Measurements from ENCODE around the gene REXO1. TPM values are rescaled to one million over a fixed set of nuclear protein-coding genes. Genes with fewer than 3 reads are reported as not detected.

The REXO1 gene
- total RNA-seq, 1 experiment from 2014 or later: 25.8 TPM

GRCh38 chr19:1884719-1885334 is 36.5 kb upstream of the REXO1 start:
- H3K4me1 ChIP-seq (replicated peaks; ENCODE audit: insufficient read depth): peaks cover 6% of the 10 kb centered on the region; the same call in 1 of the 2 replicates
- no peaks in the 10 kb centered on the region for H3K9me3 ChIP-seq (ENCODE audit: insufficient read depth, low read depth)
- no peaks in the 10 kb centered on the region for H3K36me3 ChIP-seq (ENCODE audit: low read depth)
- DNase-seq: no peak
- TF ChIP-seq EZH2 (IDR thresholded peaks at IDR 0.05; ENCODE audit: low read depth): no peak
- TF ChIP-seq, protein P1, sequence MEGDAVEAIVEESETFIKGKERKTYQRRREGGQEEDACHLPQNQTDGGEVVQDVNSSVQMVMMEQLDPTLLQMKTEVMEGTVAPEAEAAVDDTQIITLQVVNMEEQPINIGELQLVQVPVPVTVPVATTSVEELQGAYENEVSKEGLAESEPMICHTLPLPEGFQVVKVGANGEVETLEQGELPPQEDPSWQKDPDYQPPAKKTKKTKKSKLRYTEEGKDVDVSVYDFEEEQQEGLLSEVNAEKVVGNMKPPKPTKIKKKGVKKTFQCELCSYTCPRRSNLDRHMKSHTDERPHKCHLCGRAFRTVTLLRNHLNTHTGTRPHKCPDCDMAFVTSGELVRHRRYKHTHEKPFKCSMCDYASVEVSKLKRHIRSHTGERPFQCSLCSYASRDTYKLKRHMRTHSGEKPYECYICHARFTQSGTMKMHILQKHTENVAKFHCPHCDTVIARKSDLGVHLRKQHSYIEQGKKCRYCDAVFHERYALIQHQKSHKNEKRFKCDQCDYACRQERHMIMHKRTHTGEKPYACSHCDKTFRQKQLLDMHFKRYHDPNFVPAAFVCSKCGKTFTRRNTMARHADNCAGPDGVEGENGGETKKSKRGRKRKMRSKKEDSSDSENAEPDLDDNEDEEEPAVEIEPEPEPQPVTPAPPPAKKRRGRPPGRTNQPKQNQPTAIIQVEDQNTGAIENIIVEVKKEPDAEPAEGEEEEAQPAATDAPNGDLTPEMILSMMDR (conservative IDR thresholded peaks at IDR 0.05): no peak
- H3K27ac ChIP-seq: no peak overlapping the region
- no peaks in the 10 kb centered on the region for H3K9me2 ChIP-seq (ENCODE audit: insufficient read depth)
- POLR2A ChIA-PET (ENCODE audit: unreplicated experiment): interaction anchor here (0.6 to 0.9 kb wide), 4 partner anchors 10 to 648 kb away, joined by 3 to 16 read pairs (median 4); no protein-coding TSS in a partner anchor
- CTCF ChIA-PET: interaction anchor here (0.6 to 1.4 kb wide), 3 partner anchors 13 to 211 kb away, joined by 5 to 10 read pairs (median 8); no protein-coding TSS in a partner anchor
- no peaks in the 10 kb centered on the region for H3F3A ChIP-seq (ENCODE audit: insufficient read depth, low read depth)
- H3K79me2 ChIP-seq (ENCODE audit: low read depth): peaks cover 31% of the 10 kb centered on the region
- H3K27me3 ChIP-seq (ENCODE audit: insufficient read depth, low read depth): no peaks in the 10 kb centered on the region
- H2AFZ ChIP-seq: no peak overlapping the region
- intact Hi-C loops (cut with micrococcal nuclease; ENCODE audit: unreplicated experiment): no loop called here
- BruUV-seq (replicated peaks): TSS peak; percentile 57
- peak overlapping the region; percentile 91 for H3K4me2 ChIP-seq
- H4K20me1 ChIP-seq (ENCODE audit: insufficient read depth): peaks cover 8% of the 10 kb centered on the region; the same call in 1 of the 2 replicates
- H3K4me3 ChIP-seq: peak overlapping the region; percentile 73

DNA sequence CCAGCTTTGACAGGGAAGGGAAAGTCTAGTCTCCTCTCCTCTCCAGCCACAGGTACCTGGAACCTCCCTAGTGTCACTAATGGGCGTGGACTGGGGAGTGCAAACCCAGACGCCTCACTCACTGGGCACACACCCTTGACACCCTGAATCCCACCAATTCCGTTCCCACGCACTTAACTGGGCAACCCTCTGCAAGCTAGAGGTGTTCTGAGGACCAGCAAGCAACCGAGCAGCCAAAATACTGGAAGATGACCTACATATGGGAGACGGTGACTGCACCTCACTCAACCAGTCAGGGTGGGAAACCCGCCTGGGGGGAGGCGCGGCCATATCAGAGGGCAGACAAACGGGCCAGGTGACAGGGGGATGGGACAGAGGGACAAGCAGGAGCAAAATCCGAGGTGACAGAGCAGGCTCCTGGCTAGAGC is 36.0 kb upstream of the REXO1 start:
- TF ChIP-seq EZH2 (IDR thresholded peaks at IDR 0.05; ENCODE audit: low read depth): no peak
- TF ChIP-seq, protein P1 (conservative IDR thresholded peaks at IDR 0.05): no peak
- peaks cover 31% of the 10 kb centered on the region for H3K79me2 ChIP-seq (ENCODE audit: low read depth)
- BruUV-seq (replicated peaks): no TSS peak
- DNase-seq: peak in 1 of 2 experiments; percentile 22
- no peaks in the 10 kb centered on the region for H3K9me2 ChIP-seq (ENCODE audit: insufficient read depth)
- no peaks in the 10 kb centered on the region for H3K36me3 ChIP-seq (ENCODE audit: low read depth)
- peaks cover 8% of the 10 kb centered on the region; the same call in 1 of the 2 replicates for H4K20me1 ChIP-seq (ENCODE audit: insufficient read depth)
- H3K27me3 ChIP-seq (ENCODE audit: insufficient read depth, low read depth): no peaks in the 10 kb centered on the region
- ChIA-PET POLR2A (ENCODE audit: unreplicated experiment) (no interaction called here), CTCF (interaction anchor here (1.4 kb wide), 1 partner anchor 13 kb away, joined by 8 read pairs; no protein-coding TSS in a partner anchor)
- no peak overlapping the region for H2AFZ ChIP-seq
- H3K4me1 ChIP-seq (replicated peaks; ENCODE audit: insufficient read depth): peaks cover 6% of the 10 kb centered on the region; the same call in 1 of the 2 replicates
- H3K9me3 ChIP-seq (ENCODE audit: insufficient read depth, low read depth): no peaks in the 10 kb centered on the region
- peak overlapping the region; percentile 91 for H3K4me2 ChIP-seq
- H3K27ac ChIP-seq: no peak overlapping the region
- peak overlapping the region; percentile 73 for H3K4me3 ChIP-seq
- H3F3A ChIP-seq (ENCODE audit: insufficient read depth, low read depth): no peaks in the 10 kb centered on the region
- intact Hi-C loops (cut with micrococcal nuclease; ENCODE audit: unreplicated experiment): no loop called here

GRCh38 chr19:1883784-1884183 is 35.5 kb upstream of the REXO1 start:
- no TSS peak for BruUV-seq (replicated peaks)
- no peak for TF ChIP-seq EZH2 (IDR thresholded peaks at IDR 0.05; ENCODE audit: low read depth)
- TF ChIP-seq, protein P1 (conservative IDR thresholded peaks at IDR 0.05): no peak
- Histone ChIP-seq H3K4me1 (replicated peaks; ENCODE audit: insufficient read depth) (peaks cover 6% of the 10 kb centered on the region; the same call in 1 of the 2 replicates), H3K4me3 (peak overlapping the region; percentile 73), H3K4me2 (peak overlapping the region; percentile 91), H3K27me3 (ENCODE audit: insufficient read depth, low read depth) (no peaks in the 10 kb centered on the region), H3K9me3 (ENCODE audit: insufficient read depth, low read depth) (no peaks in the 10 kb centered on the region), H2AFZ (no peak overlapping the region), H3K79me2 (ENCODE audit: low read depth) (peaks cover 31% of the 10 kb centered on the region), H3K36me3 (ENCODE audit: low read depth) (no peaks in the 10 kb centered on the region), H3K9me2 (ENCODE audit: insufficient read depth) (no peaks in the 10 kb centered on the region), H3K27ac (no peak overlapping the region), H3F3A (ENCODE audit: insufficient read depth, low read depth) (no peaks in the 10 kb centered on the region), H4K20me1 (ENCODE audit: insufficient read depth) (peaks cover 8% of the 10 kb centered on the region; the same call in 1 of the 2 replicates)
- ChIA-PET CTCF (interaction anchor here (1.4 kb wide), 1 partner anchor 14 kb away, joined by 8 read pairs; no protein-coding TSS in a partner anchor), POLR2A (ENCODE audit: unreplicated experiment) (no interaction called here)
- intact Hi-C loops (cut with micrococcal nuclease; ENCODE audit: unreplicated experiment): no loop called here
- no peak for DNase-seq

Data from PC-9 (cell line).